HepG2 (cell line): Measurements from ENCODE around the gene RSRC2. TPM values are rescaled to one million over a fixed set of nuclear protein-coding genes. Genes with fewer than 3 reads are reported as not detected.
"Not testable (repeated sequence)": the region's sequence is repeated elsewhere in the genome, so short reads cannot be mapped to it uniquely, and the experiment has no call there.

ENCODE experiments used
- ATAC-seq: fragments of 200-7000 bp; cut with Tn5 transposase; 3 replicates; pipeline ENCODE4 v1.9.1; 2020; ENCODE audit warnings: mild to moderate bottlenecking, moderate library complexity
- BruUV-seq: library from RNA; stranded (reverse); fragments of 400-500 nt; replicated peaks from 2 replicates; lab custom pipeline; 2021; lab: Mats Ljungman, UMichigan
- CTCF ChIA-PET: fragments of 300-600 bp; formaldehyde crosslinking; extraction: SDS; loops from one replicate; lab custom pipeline; 2021; ENCODE audit warnings: low total read pairs, inconsistent platforms, low intra/inter-chr PET ratio; lab: Yijun Ruan, JAX
- POLR2A ChIA-PET: fragments of 350-600 bp; sonication (Branson Sonifier 250); formaldehyde crosslinking; loops from one replicate; lab custom pipeline; 2020; ENCODE audit warnings: antibody characterized with exemption, inconsistent platforms; lab: Yijun Ruan, JAX
- DNase-seq: peaks from one replicate; pipeline ENCODE4 v3.0.0-alpha.2; 2015; ENCODE audit warnings: low spot score
- FAIRE-seq: peaks from 3 replicates; lab custom pipeline; 2011; peaks lifted over from hg19 to GRCh38; lab: Jason Lieb, UNC
- H2AFZ ChIP-seq: one replicate; pipeline ENCODE4 v1.6.1; 2011; ENCODE audit warnings: low read length, inconsistent platforms
- H3K27ac ChIP-seq: fragments of 300-600 bp; 3 replicates; pipeline ENCODE4 v1.8.0; 2011; ENCODE audit warnings: mixed run types, mild to moderate bottlenecking, mixed read lengths, low read length, inconsistent platforms; ENCODE audit not compliant: insufficient read depth; ENCODE audit errors: extremely low read length
- H3K27me3 ChIP-seq, 2 experiments: fragments of 200-600 bp in 1 of 2; 2 replicates in 1 of 2; 3 replicates in 1 of 2; pipeline versions ENCODE4 v1.6.0 to v1.8.0; 2011; ENCODE audit warnings: low read length in 2 of 2, mild to moderate bottlenecking in 2 of 2, moderate library complexity in 2 of 2, inconsistent platforms in 1 of 2; ENCODE audit not compliant: insufficient read depth in 2 of 2, control insufficient read depth in 1 of 2
- H3K36me3 ChIP-seq, 2 experiments: fragments of 200-600 bp in 1 of 2; replicated peaks in 1 of 2; 2 replicates in 1 of 2; 3 replicates in 1 of 2; pipeline versions ENCODE4 v1.5.1 to v1.8.0; 2011; ENCODE audit warnings: low read length in 2 of 2, inconsistent platforms in 1 of 2; ENCODE audit not compliant: insufficient read depth in 2 of 2, control insufficient read depth in 1 of 2
- H3K4me1 ChIP-seq: 2 replicates; pipeline ENCODE4 v1.5.1; 2012; ENCODE audit warnings: low read length, inconsistent platforms; ENCODE audit not compliant: insufficient read depth
- H3K4me2 ChIP-seq: 2 replicates; pipeline ENCODE4 v1.6.0; 2011; ENCODE audit warnings: low read depth, low read length, inconsistent platforms
- H3K4me3 ChIP-seq, 3 experiments: fragments of 200-600 bp in 1 of 3; sonication (generic), shearing (Covaris generic) in 1 of 3; replicated peaks in 1 of 3; 2 replicates each; pipeline ENCODE4 v1.5.1; 2011 to 2016; ENCODE audit warnings: low read length in 3 of 3, inconsistent platforms in 2 of 3, low read depth in 2 of 3, mild to moderate bottlenecking in 2 of 3, control low read depth in 1 of 3, mixed read lengths in 1 of 3; ENCODE audit not compliant: insufficient read depth in 1 of 3
- H3K79me2 ChIP-seq: one replicate; pipeline ENCODE4 v1.6.1; 2011; ENCODE audit warnings: low read length, inconsistent platforms; ENCODE audit not compliant: insufficient read depth
- H3K9ac ChIP-seq: 2 replicates; pipeline ENCODE4 v1.6.0; 2011; ENCODE audit warnings: mild to moderate bottlenecking, low read depth, low read length, inconsistent platforms; ENCODE audit not compliant: insufficient read depth
- H3K9me3 ChIP-seq: 2 replicates; pipeline ENCODE4 v1.5.1; 2012; ENCODE audit warnings: mild to moderate bottlenecking, low read length
- H4K20me1 ChIP-seq: 2 replicates; pipeline ENCODE4 v1.6.0; 2011; ENCODE audit warnings: inconsistent platforms, mild to moderate bottlenecking, low read length, moderate library complexity; ENCODE audit not compliant: insufficient read depth
- ARID5B ChIP-seq: IDR thresholded peaks from 2 replicates; pipeline ENCODE4 v1.4.0; 2020; ENCODE audit warnings: mild to moderate bottlenecking, missing genetic modification reagents
- GFI1 ChIP-seq: sonication (generic); formaldehyde crosslinking; IDR thresholded peaks from 2 replicates; pipeline ENCODE4 v1.5.0; 2020; ENCODE audit warnings: missing genetic modification reagents, mild to moderate bottlenecking, borderline replicate concordance
- ZNF121 ChIP-seq: sonication (generic); formaldehyde crosslinking; IDR thresholded peaks from 2 replicates; pipeline ENCODE4 v1.5.0; 2020; ENCODE audit warnings: mild to moderate bottlenecking, missing genetic modification reagents
- WGBS: methylation state at CpG from one replicate; pipeline ENCODE4 v1.1.6; 2017; ENCODE audit warnings: low lambda C conversion rate; 5-methylcytosine and 5-hydroxymethylcytosine counted together
- in situ Hi-C: cut with HindIII; loops from 2 replicates; pipeline ENCODE4 v1.10.0; 2017; ENCODE audit warnings: low pct_unique_long_range_greater_than_20kb; ENCODE audit not compliant: extremely low pct_ligation_motif_present
- intact Hi-C: fragments of 100-400 bp; cut with micrococcal nuclease; formaldehyde crosslinking; loops from one replicate; pipeline ENCODE4 v1.10.0; 2022; ENCODE audit not compliant: unreplicated experiment
- polyA plus RNA-seq, 8 experiments: library from polyadenylated mRNA; depleted of rRNA in 3 of 8; stranded (reverse) in 7 of 8; unstranded in 1 of 8; fragments of >200 nt; fragmentation: Illumina TruSeq in 4 of 8; extraction: Trizol in 4 of 8; gene quantifications; 2 replicates each; pipeline versions ENCODE4 v1.2.1 to v1.2.3, GENCODE V29; 2011 to 2016; ENCODE audit warnings: low read depth in 4 of 8, missing spikeins in 1 of 8, mixed read lengths in 1 of 8; ENCODE audit not compliant: insufficient read depth in 1 of 8
- total RNA-seq, 5 experiments: library from RNA; depleted of rRNA; stranded (reverse); fragments of >200 nt; fragmentation: Illumina TruSeq; extraction: Trizol; gene quantifications; 2 replicates each; pipeline ENCODE4 v1.2.3, GENCODE V29; 2016; ENCODE audit warnings: low read depth in 1 of 5

Gene RSRC2
- total and polyA plus RNA-seq, 2 of the 13 experiments (the other 11 are each of a cell fraction or from before 2014, with no cell fraction given), result 31.4 to 77.8 TPM

GRCh38 chr12:122486360-122486759, 40.4 kb downstream of the RSRC2 start (continued):
- TF ChIP-seq ARID5B, result peak; percentile 9; the same call in 1 of the 2 replicates
- 0 out of 2 replicates have a peak, but pooled peaks have one; percentile 9 for TF ChIP-seq GFI1 (CRISPR knock-in tag)

DNA sequence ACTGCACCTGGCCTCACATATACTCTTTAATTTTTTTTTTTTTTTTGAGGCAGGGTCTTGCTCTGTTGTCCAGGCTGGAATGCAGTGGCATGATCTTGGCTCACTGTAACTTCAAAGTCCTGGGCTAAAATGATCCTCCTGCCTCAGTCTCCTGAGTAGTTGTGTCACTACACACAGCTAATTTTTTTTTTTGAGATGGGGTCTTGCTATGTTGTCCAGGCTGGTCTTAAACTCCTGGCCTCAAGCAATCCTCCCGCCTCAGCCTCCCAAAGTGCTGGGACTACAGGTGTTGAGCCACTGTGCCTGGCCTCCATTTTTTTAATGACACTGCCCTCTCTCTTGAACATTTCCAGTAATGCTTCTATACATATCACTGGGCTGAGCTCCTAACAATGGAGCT, 42.4 kb downstream of the RSRC2 start:
- WGBS, result 100% methylated on average over 1 of the region's 1 CpG
- H3K9me3 ChIP-seq, H3K4me2 ChIP-seq, intact Hi-C loops, FAIRE-seq, DNase-seq, H3K4me3 ChIP-seq, H3K9ac ChIP-seq, H4K20me1 ChIP-seq, in situ Hi-C loops, ATAC-seq, H3K27me3 ChIP-seq, CTCF ChIA-PET, BruUV-seq, H3K27ac ChIP-seq, H3K79me2 ChIP-seq, H2AFZ ChIP-seq: not testable (repeated sequence)
- H3K4me1 ChIP-seq, result peaks cover 51% of the 10 kb centered on the region
- peaks cover 9 to 58% of the 10 kb centered on the region in 2 experiments for H3K36me3 ChIP-seq
- TF ChIP-seq ZNF121 (CRISPR knock-in tag), result peak; percentile 86
- POLR2A ChIA-PET, result interaction anchor here (1.2 to 1.3 kb wide), 2 partner anchors 16 to 85 kb away, joined by 3 to 4 read pairs; partner anchors contain the start of gene ZCCHC8
